Measurements from ENCODE around the gene SP3.

DNA sequence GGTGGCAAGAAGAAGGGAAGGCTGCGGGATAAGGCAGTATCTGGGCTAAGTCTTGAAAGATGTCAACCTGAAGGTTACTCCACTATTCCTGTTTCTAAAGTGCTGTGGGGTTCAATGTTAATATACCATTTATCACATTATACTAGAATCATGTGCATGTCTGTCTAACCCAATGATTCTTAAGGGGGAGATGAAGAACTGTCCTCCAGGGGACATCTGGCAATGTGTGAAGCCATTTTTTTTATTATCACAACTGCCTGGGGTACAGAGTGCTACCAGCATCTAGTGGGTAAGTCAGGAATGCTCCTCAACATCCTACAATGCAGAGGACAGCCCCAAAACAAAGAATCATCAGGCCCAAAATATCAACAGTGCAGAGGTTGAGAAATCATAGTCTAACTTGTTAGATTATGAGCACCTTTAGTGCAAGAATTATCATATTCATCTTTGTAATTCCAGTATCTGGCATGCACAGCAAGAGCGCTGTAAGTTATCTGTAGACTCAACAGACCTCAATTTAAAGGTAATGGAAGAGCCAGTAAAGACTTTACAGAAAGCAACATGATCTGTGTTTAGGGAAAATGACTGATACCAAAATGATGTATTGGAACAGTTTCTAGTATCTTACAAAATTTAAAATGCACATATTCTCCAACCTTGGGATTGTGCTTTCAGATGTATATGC lies 26.3 kb downstream of the SP3 start:
- TF ChIP-seq CTCF (IDR thresholded peaks at IDR 0.05; ENCODE audit: low read depth, low read length) (no peak), EZH2phosphoT487 (IDR thresholded peaks at IDR 0.05; ENCODE audit: low read depth) (no peak)
